Endothelial cell (in vitro differentiated cells): ENCODE measurements around the gene GPC5. TPM values are rescaled to one million over a fixed set of nuclear protein-coding genes. Genes with fewer than 3 reads are reported as not detected.

Source experiments
- DNase-seq: peaks from one replicate; pipeline ENCODE4 v3.0.0; 2021; ENCODE audit warnings: low spot score
- H3K27ac Mint-ChIP-seq: one replicate; pipeline ENCODE4 v1.8.0; 2021; ENCODE audit warnings: mixed read lengths, inconsistent platforms; ENCODE audit not compliant: unreplicated experiment
- H3K27me3 Mint-ChIP-seq: one replicate; pipeline ENCODE4 v1.8.0; 2021; ENCODE audit warnings: mild to moderate bottlenecking, moderate library complexity, mixed read lengths, inconsistent platforms; ENCODE audit not compliant: unreplicated experiment
- H3K36me3 Mint-ChIP-seq: one replicate; pipeline ENCODE4 v1.8.0; 2021; ENCODE audit warnings: mild to moderate bottlenecking, low read depth, mixed read lengths, inconsistent platforms; ENCODE audit not compliant: unreplicated experiment
- H3K4me1 Mint-ChIP-seq: one replicate; pipeline ENCODE4 v1.8.0; 2021; ENCODE audit warnings: mild to moderate bottlenecking, mixed read lengths, inconsistent platforms; ENCODE audit not compliant: unreplicated experiment
- H3K4me3 Mint-ChIP-seq: one replicate; pipeline ENCODE4 v1.8.0; 2021; ENCODE audit warnings: mild to moderate bottlenecking, mixed read lengths, inconsistent platforms; ENCODE audit not compliant: unreplicated experiment
- H3K9me3 Mint-ChIP-seq: one replicate; pipeline ENCODE4 v1.8.0; 2021; ENCODE audit warnings: mixed read lengths, inconsistent platforms; ENCODE audit not compliant: unreplicated experiment
- total RNA-seq: library from RNA; stranded (reverse); fragmentation: NEBNext Ultra II Directional; extraction: Animal tissue kit (Norgen Biotek cat#: 25700); gene quantifications from one replicate; pipeline ENCODE4 v1.2.1, GENCODE V29; 2021; ENCODE audit not compliant: unreplicated experiment
- TF ChIP-seq, protein P1 (sequence below): fragments of 200-600 bp; sonication (generic); IDR thresholded peaks from one replicate; pipeline ENCODE4 v1.5.0; 2021; ENCODE audit warnings: antibody characterized with exemption; ENCODE audit not compliant: unreplicated experiment

Gene GPC5
- total RNA-seq, 1 donor from 2014 or later: not detected

GRCh38 chr13:91400063-91400399 lies 1.6 kb downstream of the GPC5 start:
- no peak overlapping the region for H3K4me3 Mint-ChIP-seq

DNA sequence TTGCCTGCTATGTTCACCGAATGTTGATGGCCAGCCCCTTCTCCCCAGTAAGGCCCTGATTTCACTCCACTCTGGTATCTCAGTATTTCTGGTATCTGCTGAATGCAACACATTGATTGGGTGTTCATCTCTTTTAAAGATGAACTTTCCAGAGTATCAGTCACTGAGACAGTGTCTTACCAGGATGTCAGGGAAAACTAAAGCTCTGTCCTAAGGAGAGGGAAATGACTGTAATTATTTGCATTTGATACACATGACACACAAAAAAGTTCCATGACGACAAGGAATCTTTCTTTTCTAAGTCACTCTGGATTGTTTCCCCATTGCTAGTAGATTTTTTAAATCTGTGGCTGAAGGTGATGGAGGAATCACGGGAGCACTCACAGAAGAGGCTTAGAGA lies 2.2 kb downstream of the GPC5 start:
- TF ChIP-seq, protein P1, sequence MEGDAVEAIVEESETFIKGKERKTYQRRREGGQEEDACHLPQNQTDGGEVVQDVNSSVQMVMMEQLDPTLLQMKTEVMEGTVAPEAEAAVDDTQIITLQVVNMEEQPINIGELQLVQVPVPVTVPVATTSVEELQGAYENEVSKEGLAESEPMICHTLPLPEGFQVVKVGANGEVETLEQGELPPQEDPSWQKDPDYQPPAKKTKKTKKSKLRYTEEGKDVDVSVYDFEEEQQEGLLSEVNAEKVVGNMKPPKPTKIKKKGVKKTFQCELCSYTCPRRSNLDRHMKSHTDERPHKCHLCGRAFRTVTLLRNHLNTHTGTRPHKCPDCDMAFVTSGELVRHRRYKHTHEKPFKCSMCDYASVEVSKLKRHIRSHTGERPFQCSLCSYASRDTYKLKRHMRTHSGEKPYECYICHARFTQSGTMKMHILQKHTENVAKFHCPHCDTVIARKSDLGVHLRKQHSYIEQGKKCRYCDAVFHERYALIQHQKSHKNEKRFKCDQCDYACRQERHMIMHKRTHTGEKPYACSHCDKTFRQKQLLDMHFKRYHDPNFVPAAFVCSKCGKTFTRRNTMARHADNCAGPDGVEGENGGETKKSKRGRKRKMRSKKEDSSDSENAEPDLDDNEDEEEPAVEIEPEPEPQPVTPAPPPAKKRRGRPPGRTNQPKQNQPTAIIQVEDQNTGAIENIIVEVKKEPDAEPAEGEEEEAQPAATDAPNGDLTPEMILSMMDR: no peak
- Mint-ChIP-seq H3K27me3 (peaks cover 6% of the 10 kb centered on the region), H3K27ac (no peak overlapping the region), H3K36me3 (no peaks in the 10 kb centered on the region), H3K4me3 (no peak overlapping the region), H3K9me3 (no peaks in the 10 kb centered on the region), H3K4me1 (peaks cover 4% of the 10 kb centered on the region)
- DNase-seq: no peak

More at GRCh38 chr13:91400063-91400399, 1.6 kb downstream of the GPC5 start:
- H3K36me3 Mint-ChIP-seq: no peaks in the 10 kb centered on the region
- H3K27ac Mint-ChIP-seq: no peak overlapping the region
- H3K27me3 Mint-ChIP-seq: peaks cover 6% of the 10 kb centered on the region
- DNase-seq: no peak
- H3K4me1 Mint-ChIP-seq: peaks cover 4% of the 10 kb centered on the region
- no peaks in the 10 kb centered on the region for H3K9me3 Mint-ChIP-seq
- TF ChIP-seq, protein P1: no peak

DNA sequence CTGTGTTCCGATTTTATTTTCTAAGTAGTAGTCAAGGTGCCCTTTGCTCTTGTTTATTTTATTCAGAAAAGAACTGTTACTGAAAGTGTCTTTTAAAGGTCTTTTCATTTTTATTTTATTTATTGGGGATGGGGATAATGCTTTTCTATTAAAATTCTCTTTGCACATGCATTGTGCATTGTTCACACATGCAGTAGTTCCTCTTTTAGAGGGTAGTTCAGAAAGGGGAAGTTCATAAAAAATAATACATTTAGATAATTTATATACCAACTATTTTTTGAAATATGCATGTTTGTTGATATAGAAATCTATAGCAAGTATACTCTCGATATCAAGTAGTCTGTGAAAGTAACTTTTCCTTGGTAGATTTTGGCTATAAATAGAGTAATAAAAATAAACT lies 3.5 kb downstream of the GPC5 start:
- Mint-ChIP-seq H3K4me3 (no peak overlapping the region), H3K4me1 (peaks cover 4% of the 10 kb centered on the region), H3K27me3 (peaks cover 6% of the 10 kb centered on the region), H3K9me3 (no peaks in the 10 kb centered on the region), H3K27ac (no peak overlapping the region), H3K36me3 (no peaks in the 10 kb centered on the region)
- TF ChIP-seq, protein P1: no peak
- DNase-seq: no peak

- Mint-ChIP-seq H3K27me3 (no peaks in the 10 kb centered on the region), H3K9me3 (no peaks in the 10 kb centered on the region), H3K4me3 (no peak overlapping the region), H3K27ac (no peak overlapping the region), H3K4me1 (no peaks in the 10 kb centered on the region), H3K36me3 (no peaks in the 10 kb centered on the region)
- TF ChIP-seq, protein P1: no peak
- DNase-seq: no peak
Measured at GRCh38 chr13:91405240-91405639, 6.8 kb downstream of the GPC5 start.

GRCh38 chr13:91406619-91407018 lies 8.2 kb downstream of the GPC5 start:
- H3K36me3 Mint-ChIP-seq: no peaks in the 10 kb centered on the region
- H3K27me3 Mint-ChIP-seq: no peaks in the 10 kb centered on the region
- no peak overlapping the region for H3K27ac Mint-ChIP-seq
- H3K4me3 Mint-ChIP-seq: no peak overlapping the region
- DNase-seq: peak; percentile 29
- TF ChIP-seq, protein P1: peak; percentile 62
- H3K4me1 Mint-ChIP-seq: no peaks in the 10 kb centered on the region
- no peaks in the 10 kb centered on the region for H3K9me3 Mint-ChIP-seq
